Vagina (tissue), 2 donors: ENCODE data around the gene C15orf39. TPM values are rescaled to one million over a fixed set of nuclear protein-coding genes. Genes with fewer than 3 reads are reported as not detected.
"Not testable (repeated sequence)": the region's sequence is repeated elsewhere in the genome, so short reads cannot be mapped to it uniquely, and the experiment has no call there.

Experiments used
- DNase-seq, 2 donors: peaks; one replicate each; pipeline ENCODE4 v3.0.0-alpha.2; 2017; ENCODE audit errors: extremely low spot score in 2 of 2
- H3K27ac ChIP-seq: fragments of 200-600 bp; sonication (generic); one replicate; pipeline ENCODE4 v1.5.1; 2019
- H3K27me3 ChIP-seq: fragments of 200-600 bp; sonication (generic); one replicate; pipeline ENCODE4 v1.5.1; 2019
- H3K36me3 ChIP-seq, 2 donors: fragments of 200-600 bp; sonication (generic); one replicate each; pipeline ENCODE4 v1.5.1; 2017 to 2019
- H3K4me1 ChIP-seq: fragments of 200-600 bp; sonication (generic); one replicate; pipeline ENCODE4 v1.5.1; 2019
- H3K4me3 ChIP-seq, 2 donors: fragments of 200-600 bp; sonication (generic); 1 replicate in 1 of 2; 2 replicates in 1 of 2; pipeline ENCODE4 v1.5.1; 2016 to 2019
- H3K9me3 ChIP-seq: fragments of 200-600 bp; sonication (generic); one replicate; pipeline ENCODE4 v1.5.1; 2019
- POLR2A ChIP-seq, 2 donors: fragments of 450-650 bp; IDR thresholded peaks; one replicate each; pipeline ENCODE4 v1.6.1; 2017; ENCODE audit warnings: antibody characterized with exemption in 2 of 2, mild to moderate bottlenecking in 2 of 2, moderate library complexity in 2 of 2
- POLR2AphosphoS5 ChIP-seq, 2 donors: sonication (generic); formaldehyde crosslinking; IDR thresholded peaks; one replicate each; pipeline ENCODE4 v1.9.0; 2017; ENCODE audit warnings: antibody characterized with exemption in 2 of 2, mild to moderate bottlenecking in 2 of 2, low read depth in 1 of 2; ENCODE audit not compliant: insufficient read depth in 1 of 2
- intact Hi-C: fragments of 100-400 bp; cut with DNase I; formaldehyde crosslinking; loops from one replicate; pipeline ENCODE4 v1.15.1; 2023
- total RNA-seq: library from RNA; depleted of rRNA; stranded (reverse); fragments of >200 nt; gene quantifications from one replicate; pipeline ENCODE4 v1.2.3, GENCODE V29; 2016
- TF ChIP-seq, protein P1 (sequence below), 3 experiments: fragments of 450-650 bp in 2 of 3; fragments of 200-600 bp in 1 of 3; sonication (generic) in 1 of 3; IDR thresholded peaks; one replicate each; pipeline ENCODE4 v1.5.1; 2017 to 2019; ENCODE audit warnings: antibody characterized with exemption in 3 of 3, mild to moderate bottlenecking in 2 of 3, moderate library complexity in 2 of 3

The C15orf39 gene
- total RNA-seq, 1 donor from 2014 or later, result 20.9 TPM

GRCh38 chr15:75214293-75215096 is 12.8 kb downstream of the C15orf39 start:
- Histone ChIP-seq H3K27me3 (no peaks in the 10 kb centered on the region), H3K9me3 (no peaks in the 10 kb centered on the region), H3K4me1 (peaks cover 41% of the 10 kb centered on the region), H3K4me3 (no peak overlapping the region), H3K27ac (no peak overlapping the region), H3K36me3 (peaks cover 0 to 39% of the 10 kb centered on the region in 2 donors)
- TF ChIP-seq POLR2A (IDR thresholded peaks at IDR 0.05) (no peak), POLR2AphosphoS5 (IDR thresholded peaks at IDR 0.05; ENCODE audit: insufficient read depth in 1 of 2, low read depth in 1 of 2) (no peak)
- TF ChIP-seq, protein P1, sequence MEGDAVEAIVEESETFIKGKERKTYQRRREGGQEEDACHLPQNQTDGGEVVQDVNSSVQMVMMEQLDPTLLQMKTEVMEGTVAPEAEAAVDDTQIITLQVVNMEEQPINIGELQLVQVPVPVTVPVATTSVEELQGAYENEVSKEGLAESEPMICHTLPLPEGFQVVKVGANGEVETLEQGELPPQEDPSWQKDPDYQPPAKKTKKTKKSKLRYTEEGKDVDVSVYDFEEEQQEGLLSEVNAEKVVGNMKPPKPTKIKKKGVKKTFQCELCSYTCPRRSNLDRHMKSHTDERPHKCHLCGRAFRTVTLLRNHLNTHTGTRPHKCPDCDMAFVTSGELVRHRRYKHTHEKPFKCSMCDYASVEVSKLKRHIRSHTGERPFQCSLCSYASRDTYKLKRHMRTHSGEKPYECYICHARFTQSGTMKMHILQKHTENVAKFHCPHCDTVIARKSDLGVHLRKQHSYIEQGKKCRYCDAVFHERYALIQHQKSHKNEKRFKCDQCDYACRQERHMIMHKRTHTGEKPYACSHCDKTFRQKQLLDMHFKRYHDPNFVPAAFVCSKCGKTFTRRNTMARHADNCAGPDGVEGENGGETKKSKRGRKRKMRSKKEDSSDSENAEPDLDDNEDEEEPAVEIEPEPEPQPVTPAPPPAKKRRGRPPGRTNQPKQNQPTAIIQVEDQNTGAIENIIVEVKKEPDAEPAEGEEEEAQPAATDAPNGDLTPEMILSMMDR (IDR thresholded peaks at IDR 0.05), result no peak
- DNase-seq, result no peak
- intact Hi-C loops, result no loop called here

DNA sequence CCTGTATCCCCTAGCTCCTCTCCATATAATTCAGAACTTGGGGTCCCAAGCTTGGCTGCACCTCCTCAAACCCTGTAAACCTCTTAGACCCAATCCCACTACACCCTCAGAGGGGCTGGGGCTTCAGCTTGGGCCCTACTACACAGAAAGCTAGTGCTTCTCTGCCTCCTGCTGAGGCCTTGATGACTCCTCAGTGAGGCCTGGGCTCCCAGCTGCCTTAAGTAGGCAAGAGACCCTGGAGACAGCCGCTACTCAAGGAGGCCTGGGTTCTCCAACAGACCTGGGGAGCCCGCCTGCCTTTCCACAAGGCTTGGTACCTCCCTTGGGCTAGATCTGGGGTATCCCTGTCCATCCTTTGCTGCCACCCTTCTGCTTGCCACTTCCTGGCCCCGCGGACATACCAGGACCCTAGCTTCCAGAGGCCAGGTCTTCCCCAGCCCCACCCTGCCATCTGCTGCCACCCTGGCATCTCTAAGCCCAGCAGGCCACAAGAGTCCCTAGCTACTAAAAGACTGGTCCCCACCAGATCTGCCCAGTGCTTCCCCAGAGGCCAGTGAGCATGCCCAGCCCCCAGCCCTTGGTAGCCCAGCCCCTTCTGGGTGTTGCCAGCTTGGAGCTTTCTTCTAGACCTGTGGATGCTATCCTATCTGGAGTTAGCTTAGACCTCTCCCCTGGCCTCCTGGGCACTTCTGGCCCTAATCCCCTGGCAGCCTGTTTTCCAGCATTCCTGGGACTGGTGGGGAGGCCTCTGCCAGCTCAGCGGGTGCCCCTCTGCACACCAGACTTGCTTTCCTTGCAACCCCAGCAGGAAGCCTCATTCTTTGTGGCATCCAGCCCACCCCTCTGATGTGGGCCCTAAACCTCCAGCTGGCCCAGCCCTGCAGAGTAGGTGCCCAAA is 13.7 kb downstream of the C15orf39 start:
- intact Hi-C loops, result no loop called here
- Histone ChIP-seq H3K27me3 (no peaks in the 10 kb centered on the region), H3K36me3 (peaks cover 0 to 30% of the 10 kb centered on the region in 2 donors), H3K4me1 (peaks cover 32% of the 10 kb centered on the region), H3K4me3 (no peak overlapping the region), H3K9me3 (no peaks in the 10 kb centered on the region), H3K27ac (no peak overlapping the region)
- no peak for DNase-seq
- TF ChIP-seq POLR2A (IDR thresholded peaks at IDR 0.05), result no peak
- TF ChIP-seq, protein P1 (IDR thresholded peaks at IDR 0.05), result no peak
- no peak for TF ChIP-seq POLR2AphosphoS5 (IDR thresholded peaks at IDR 0.05; ENCODE audit: insufficient read depth in 1 of 2, low read depth in 1 of 2)

- peaks cover 0 to 14% of the 10 kb centered on the region in 2 donors for H3K36me3 ChIP-seq
- no peak for DNase-seq
- intact Hi-C loops, result no loop called here
- H3K27ac ChIP-seq, result no peak overlapping the region
- no peak overlapping the region for H3K4me3 ChIP-seq
- no peak for TF ChIP-seq POLR2AphosphoS5 (IDR thresholded peaks at IDR 0.05; ENCODE audit: insufficient read depth in 1 of 2, low read depth in 1 of 2)
- TF ChIP-seq POLR2A (IDR thresholded peaks at IDR 0.05), result no peak
- TF ChIP-seq, protein P1 (IDR thresholded peaks at IDR 0.05), result no peak
- no peaks in the 10 kb centered on the region for H3K9me3 ChIP-seq
- H3K4me1 ChIP-seq, result peaks cover 18% of the 10 kb centered on the region
- H3K27me3 ChIP-seq, result no peaks in the 10 kb centered on the region
Observed at GRCh38 chr15:75217012-75217411, 15.3 kb downstream of the C15orf39 start.

DNA sequence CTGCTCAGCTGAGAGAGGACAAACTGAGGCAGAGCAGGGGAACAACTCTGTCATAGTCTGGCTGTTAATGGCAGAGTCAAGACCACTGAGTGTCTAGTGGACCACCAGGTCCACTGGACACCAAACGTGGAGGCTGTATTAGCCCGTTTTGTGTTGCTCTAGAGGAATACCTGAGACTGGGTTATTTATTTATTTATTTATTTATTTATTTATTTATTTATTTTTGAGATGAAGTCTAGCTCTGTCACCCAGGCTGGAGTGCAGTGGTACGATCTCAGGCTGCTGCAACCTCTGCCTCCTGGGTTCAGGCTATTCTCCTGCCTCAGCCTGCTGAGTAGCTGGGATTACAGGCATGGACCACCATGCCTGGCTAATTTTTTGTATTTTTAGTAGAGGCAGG is 15.9 kb downstream of the C15orf39 start:
- H3K27ac ChIP-seq, H3K27me3 ChIP-seq, H3K4me3 ChIP-seq, intact Hi-C loops, H3K36me3 ChIP-seq, H3K9me3 ChIP-seq, DNase-seq: not testable (repeated sequence)
- peaks cover 18% of the 10 kb centered on the region for H3K4me1 ChIP-seq

DNA sequence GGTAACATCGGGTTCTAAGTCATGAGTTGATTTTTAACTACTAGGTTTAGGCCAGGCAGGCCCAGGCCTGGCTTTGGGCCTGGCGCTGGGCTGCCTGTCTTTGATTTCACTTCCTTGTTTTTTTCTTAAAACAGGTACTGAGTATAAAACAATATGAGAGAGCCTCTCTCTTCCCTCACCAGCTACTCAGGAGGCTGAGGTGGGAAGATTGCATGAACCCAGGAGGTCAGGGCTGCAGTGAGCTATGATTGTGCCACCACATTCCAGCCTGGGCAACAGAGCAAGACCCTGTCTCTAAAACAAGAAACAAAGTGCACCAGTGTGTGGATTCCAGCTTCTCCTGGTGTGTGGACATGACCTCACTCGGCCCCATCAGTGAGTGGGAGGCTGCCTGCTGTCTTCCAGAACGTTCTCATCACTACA is 17.8 kb downstream of the C15orf39 start:
- H3K36me3 ChIP-seq, H3K9me3 ChIP-seq, DNase-seq, H3K27ac ChIP-seq, intact Hi-C loops, H3K4me3 ChIP-seq, H3K27me3 ChIP-seq: not testable (repeated sequence)
- H3K4me1 ChIP-seq, result peaks cover 16% of the 10 kb centered on the region
